Ishikawa (cell line): ENCODE results near the gene CLSTN2.

Experiments
- CEBPB ChIP-seq: IDR thresholded peaks from 2 replicates; pipeline ENCODE4 v1.6.1; 2012
- CREB1 ChIP-seq: IDR thresholded peaks from 2 replicates; pipeline ENCODE4 v1.6.1; 2012; ENCODE audit warnings: low read depth
- EGR1 ChIP-seq: IDR thresholded peaks from 2 replicates; pipeline ENCODE4 v1.6.1; 2012
- EP300 ChIP-seq: IDR thresholded peaks from 2 replicates; pipeline ENCODE4 v1.6.1; 2012; ENCODE audit warnings: borderline replicate concordance
- FOXM1 ChIP-seq: IDR thresholded peaks from 2 replicates; pipeline ENCODE4 v1.6.1; 2012; ENCODE audit warnings: low read depth, borderline replicate concordance
- MAX ChIP-seq: IDR thresholded peaks from 2 replicates; pipeline ENCODE4 v1.6.1; 2012
- NFIC ChIP-seq: IDR thresholded peaks from 2 replicates; pipeline ENCODE4 v1.6.1; 2012
- RAD21 ChIP-seq: IDR thresholded peaks from 2 replicates; pipeline ENCODE4 v1.6.1; 2012; ENCODE audit warnings: low read depth
- REST ChIP-seq: IDR thresholded peaks from 2 replicates; pipeline ENCODE4 v1.6.1; 2012; ENCODE audit warnings: low read depth, mild to moderate bottlenecking
- TAF1 ChIP-seq: IDR thresholded peaks from 2 replicates; pipeline ENCODE4 v1.6.1; 2012; ENCODE audit warnings: low read depth, mild to moderate bottlenecking
- TCF12 ChIP-seq: IDR thresholded peaks from 2 replicates; pipeline ENCODE4 v1.6.1; 2012; ENCODE audit warnings: low read depth
- TEAD4 ChIP-seq: IDR thresholded peaks from 2 replicates; pipeline ENCODE4 v1.6.1; 2012
- USF1 ChIP-seq: IDR thresholded peaks from 2 replicates; pipeline ENCODE4 v1.6.1; 2012
- YY1 ChIP-seq: IDR thresholded peaks from 2 replicates; pipeline ENCODE4 v1.6.1; 2012; ENCODE audit warnings: low read depth
- ZBTB7A ChIP-seq: IDR thresholded peaks from 2 replicates; pipeline ENCODE4 v1.6.1; 2012; ENCODE audit warnings: low read depth

The CLSTN2 gene

GRCh38 chr3:139935016-139935865, at the start of gene CLSTN2:
TSS of gene CLSTN2 (plus strand) at chr3:139935185.
- TF ChIP-seq CREB1 (no peak), CEBPB (no peak), USF1 (no peak), TCF12 (no peak), EGR1 (no peak), NFIC (no peak), RAD21 (no peak), REST (no peak), EP300 (no peak), ZBTB7A (no peak), MAX (no peak)

GRCh38 chr3:139887431-139887830, 47.6 kb upstream of the CLSTN2 start:
- TF ChIP-seq CREB1 (no peak), TCF12 (no peak), USF1 (no peak), FOXM1 (no peak), TAF1 (no peak)

- TF ChIP-seq TEAD4, result no peak
- TF ChIP-seq TAF1, result no peak
- no peak for TF ChIP-seq EP300
- TF ChIP-seq CREB1, result no peak
- TF ChIP-seq RAD21, result no peak
- no peak for TF ChIP-seq CEBPB
- no peak for TF ChIP-seq ZBTB7A
- TF ChIP-seq EGR1, result no peak
- TF ChIP-seq USF1, result no peak
Observed at GRCh38 chr3:139888561-139889140, 46.3 kb upstream of the CLSTN2 start.

GRCh38 chr3:139893267-139893962, 41.6 kb upstream of the CLSTN2 start:
- TF ChIP-seq EP300 (no peak), YY1 (no peak), NFIC (no peak), TEAD4 (no peak), ZBTB7A (no peak), TCF12 (no peak), FOXM1 (no peak), CREB1 (no peak), TAF1 (no peak), MAX (no peak), REST (no peak), USF1 (no peak), RAD21 (no peak), EGR1 (no peak)
